ENCODE results near the gene MCF2L2.
A peak's percentile ranks its signal among the peaks of the same experiment; 100 is the strongest.
"Not testable (repeated sequence)": the region's sequence is repeated elsewhere in the genome, so short reads cannot be mapped to it uniquely, and the experiment has no call there.

Gene MCF2L2

GRCh38 chr3:183202004-183202722 is 226.3 kb downstream of the MCF2L2 start:
- no peak for DNase-seq (ENCODE audit: low read depth)

DNA sequence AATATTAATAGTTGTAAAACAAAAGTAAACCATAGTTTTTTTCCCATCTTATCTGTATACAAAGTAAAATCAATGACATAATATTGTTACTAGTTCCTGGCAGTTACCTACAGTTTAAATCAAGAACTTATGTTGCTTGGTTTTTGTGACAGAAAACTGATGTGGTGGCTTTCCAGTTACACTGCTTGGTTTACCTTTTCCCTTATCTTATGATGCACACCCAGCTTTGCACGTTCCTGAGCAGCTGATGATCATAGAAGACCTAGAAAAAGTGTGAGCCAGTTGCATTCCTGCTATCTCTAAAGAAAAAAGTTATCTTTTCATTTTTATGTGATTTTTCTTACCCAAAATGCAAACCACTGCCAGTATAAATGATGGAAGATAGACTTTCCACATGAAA is 229.5 kb downstream of the MCF2L2 start:
- no peak for DNase-seq (ENCODE audit: low read depth)

- DNase-seq (ENCODE audit: low read depth), result no peak
These were observed 230.7 kb downstream of the MCF2L2 start for GRCh38 chr3:183197734-183198133.

DNA sequence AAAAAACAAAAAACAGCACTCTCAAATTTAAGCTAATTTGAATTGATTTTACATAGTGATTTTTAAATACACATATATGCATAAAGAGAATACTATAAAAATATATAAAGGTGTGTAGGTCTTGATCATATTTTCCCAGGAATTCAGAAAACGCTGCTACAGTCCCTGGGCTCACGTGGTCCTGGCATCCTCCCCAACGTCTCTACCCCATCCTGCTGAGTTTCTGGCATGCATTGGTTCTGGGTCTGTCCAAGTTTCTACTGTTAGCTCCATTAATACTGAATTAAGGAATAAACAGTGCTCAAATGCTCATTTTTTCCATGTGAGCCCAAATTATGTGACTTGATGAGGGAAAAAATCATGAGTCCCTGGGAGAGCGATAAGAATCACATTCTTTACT is 233.2 kb downstream of the MCF2L2 start:
- DNase-seq (ENCODE audit: low read depth), result no peak

DNA sequence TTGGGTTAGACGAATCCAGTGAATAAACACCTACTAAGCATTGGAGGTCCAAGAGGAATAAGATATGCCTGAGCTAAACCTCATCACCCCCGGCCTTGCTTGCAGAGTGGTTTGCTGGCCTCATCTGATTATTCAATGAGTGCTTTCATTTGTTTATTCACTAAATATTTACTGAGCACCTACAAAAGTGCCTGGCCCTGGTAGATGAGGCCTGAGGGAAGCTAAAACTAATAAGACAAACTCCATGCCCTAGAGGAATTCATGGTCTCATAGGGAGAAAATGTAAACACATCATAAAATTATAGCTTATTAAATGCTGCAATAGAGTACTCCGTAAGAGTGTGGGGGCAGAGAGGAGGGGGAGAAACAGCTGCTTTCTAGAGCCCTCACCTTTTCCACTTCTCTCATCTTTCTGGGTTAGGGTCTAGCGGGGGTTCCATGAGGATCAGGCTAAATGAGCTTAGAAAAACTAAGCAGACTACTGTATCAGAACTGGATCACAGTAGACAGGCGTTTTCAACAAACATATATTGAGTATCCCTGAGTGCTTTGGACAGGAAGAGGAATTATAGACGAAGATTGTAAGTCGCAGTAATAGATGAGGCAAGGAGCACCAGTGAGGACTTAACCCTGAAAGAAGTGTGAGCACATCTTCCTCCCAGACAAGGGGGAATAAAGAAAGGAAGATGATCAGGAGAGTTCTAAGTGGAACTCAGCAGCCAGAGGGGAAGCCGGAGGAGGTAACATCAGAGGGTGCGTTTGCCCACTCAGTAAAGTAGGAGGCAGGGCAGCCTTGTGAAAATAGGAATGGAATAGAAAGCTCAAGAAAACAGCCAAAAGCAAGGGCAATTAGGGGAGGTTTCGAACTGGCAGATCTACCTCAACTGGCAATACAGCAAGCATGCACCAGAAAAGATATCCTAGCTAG is 234.4 kb downstream of the MCF2L2 start:
- DNase-seq (ENCODE audit: low read depth), result no peak

DNA sequence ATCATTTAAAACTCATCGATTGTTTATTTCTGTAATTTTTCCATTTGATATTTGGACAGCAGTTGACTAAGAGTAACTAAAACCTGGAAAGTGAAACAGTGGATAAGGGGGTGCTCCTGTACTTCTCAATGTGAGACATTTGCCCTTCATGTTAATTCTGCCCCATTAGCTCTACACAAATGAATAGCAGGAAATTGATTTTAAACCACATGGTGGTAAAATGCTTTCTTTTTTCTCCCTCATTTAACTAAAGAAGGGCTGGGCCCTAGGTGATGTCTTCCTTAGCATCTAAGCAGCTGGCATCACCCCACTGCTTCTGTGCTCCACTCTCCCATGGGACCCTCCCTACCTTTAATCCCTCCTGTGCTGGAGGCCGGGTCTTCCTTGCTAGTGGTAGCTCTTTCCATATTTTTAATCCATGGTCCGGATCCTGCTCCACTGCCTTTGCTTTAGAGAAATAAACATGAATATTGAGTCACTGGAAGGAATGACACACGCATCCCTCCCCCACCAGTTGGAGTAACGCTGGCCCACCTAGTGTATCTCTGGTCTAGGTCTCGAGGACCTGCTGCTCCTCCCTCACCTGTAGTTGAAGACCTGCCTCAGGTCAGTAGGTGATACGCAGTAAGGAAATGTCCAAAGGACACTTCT is 235.6 kb downstream of the MCF2L2 start:
- no peak for DNase-seq (ENCODE audit: low read depth)

DNA sequence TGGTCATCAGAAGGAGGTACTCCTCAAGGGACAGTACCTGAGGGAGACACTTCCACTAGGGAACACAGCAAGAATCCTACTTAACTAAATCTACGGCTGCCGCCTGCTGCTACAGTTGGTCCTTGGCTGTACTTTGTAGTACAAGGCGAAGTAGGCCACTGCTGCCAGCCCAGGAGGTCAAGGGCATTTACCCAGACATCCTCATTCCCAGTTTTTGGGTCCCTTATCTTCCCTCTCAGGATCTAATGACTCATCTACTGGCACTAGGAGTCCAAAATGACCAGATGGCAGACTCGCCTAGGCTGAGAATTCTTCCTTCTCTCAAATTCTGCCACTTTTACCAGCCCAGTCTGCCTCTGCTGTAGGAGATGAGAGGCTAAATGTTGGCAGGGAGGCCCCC is 238.8 kb downstream of the MCF2L2 start:
- DNase-seq (ENCODE audit: low read depth), result no peak

- peak; percentile 28 for DNase-seq (ENCODE audit: low read depth)
These were observed 239.4 kb downstream of the MCF2L2 start for GRCh38 chr3:183188895-183189462.

DNA sequence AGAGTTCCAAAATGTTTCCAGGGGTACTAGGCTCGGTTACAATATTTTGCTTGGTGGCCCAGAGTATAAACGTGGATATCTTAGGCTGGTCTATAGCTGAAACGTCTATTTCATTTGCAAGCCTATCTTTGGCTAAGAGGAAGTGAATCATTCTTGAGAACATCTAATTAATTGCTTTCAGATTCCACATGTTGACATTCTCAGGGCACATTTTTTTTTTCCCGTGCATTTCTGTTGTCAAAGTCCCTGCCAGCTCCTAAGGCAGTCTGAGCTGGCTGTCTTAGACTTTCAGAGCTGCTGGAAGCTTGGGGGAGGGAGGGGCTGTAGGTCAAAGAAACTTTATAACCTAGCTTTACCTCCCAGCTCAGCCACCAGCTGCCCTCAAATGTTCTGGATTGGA is 242.7 kb downstream of the MCF2L2 start:
- no peak for DNase-seq (ENCODE audit: low read depth)

GRCh38 chr3:183182732-183183610 is 245.4 kb downstream of the MCF2L2 start:
- no peak for DNase-seq (ENCODE audit: low read depth)

DNA sequence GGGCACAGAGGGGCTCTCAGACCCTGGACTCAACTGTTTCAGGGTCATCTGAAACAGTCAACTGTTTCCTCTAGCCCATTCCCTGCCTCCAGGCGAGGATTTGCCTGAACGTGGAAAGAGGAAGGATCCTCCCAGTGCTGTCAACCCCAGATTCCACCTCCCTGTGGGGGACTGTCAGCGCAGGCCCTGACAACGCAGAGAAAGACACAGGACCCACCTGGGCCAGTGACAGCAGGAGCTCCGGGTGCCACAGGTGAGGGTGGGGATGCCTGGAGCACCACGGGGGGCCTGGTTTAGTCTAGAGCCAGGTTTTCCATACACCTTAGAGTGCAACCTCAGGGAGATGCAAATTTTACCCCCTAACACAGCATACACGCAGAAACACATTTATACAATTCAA is 246.3 kb downstream of the MCF2L2 start:
- no peak for DNase-seq (ENCODE audit: low read depth)

- DNase-seq (ENCODE audit: low read depth), result no peak
These were observed 246.8 kb downstream of the MCF2L2 start for GRCh38 chr3:183181606-183182005.

DNA sequence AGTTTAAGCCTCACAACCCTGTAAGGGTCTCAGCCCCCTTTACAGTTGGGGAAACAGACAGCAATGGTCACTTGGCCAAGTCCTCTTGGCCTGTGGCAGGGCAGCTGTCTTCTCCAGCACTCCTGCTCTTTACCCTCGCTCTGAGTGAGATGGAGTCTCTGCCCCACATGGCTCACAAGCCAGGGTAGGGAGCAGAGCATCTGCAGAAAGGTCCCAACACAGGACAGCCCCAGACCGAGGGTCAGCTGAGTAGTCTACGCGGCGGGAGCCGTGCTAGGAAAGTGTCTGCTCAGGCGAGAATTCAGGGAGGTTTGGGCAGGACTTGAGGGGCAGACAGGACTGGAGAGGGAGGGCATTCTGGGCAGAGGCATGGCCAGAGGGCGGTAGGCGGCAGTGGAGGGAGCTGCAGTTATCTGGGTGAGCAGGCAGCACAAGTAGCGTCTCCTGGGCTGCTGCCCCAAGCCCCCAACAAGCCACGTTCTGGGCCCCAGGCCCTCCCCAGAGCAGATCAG is 247.6 kb downstream of the MCF2L2 start:
- no peak for DNase-seq (ENCODE audit: low read depth)

GRCh38 chr3:183180110-183180783 is 248.2 kb downstream of the MCF2L2 start:
- DNase-seq (ENCODE audit: low read depth), result no peak

DNA sequence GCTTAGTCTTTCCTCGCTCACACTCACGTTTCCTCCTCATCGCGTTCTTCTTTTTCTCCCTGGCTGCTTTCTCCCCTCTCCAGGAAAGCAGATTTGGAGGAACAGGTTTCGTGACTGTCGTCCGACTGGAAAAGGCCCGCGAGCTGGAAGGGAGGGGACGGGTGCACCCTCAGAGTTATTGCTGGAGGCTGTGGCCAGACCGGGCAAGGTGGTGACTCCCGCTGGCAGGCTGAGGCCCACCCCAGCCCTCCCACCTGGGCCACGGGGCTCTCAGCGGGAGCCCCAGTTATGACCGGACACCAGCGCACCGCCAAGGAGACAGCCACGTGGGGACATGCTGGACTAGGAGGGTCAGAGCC is 248.9 kb downstream of the MCF2L2 start:
- not testable (repeated sequence) for DNase-seq (ENCODE audit: low read depth)

DNA sequence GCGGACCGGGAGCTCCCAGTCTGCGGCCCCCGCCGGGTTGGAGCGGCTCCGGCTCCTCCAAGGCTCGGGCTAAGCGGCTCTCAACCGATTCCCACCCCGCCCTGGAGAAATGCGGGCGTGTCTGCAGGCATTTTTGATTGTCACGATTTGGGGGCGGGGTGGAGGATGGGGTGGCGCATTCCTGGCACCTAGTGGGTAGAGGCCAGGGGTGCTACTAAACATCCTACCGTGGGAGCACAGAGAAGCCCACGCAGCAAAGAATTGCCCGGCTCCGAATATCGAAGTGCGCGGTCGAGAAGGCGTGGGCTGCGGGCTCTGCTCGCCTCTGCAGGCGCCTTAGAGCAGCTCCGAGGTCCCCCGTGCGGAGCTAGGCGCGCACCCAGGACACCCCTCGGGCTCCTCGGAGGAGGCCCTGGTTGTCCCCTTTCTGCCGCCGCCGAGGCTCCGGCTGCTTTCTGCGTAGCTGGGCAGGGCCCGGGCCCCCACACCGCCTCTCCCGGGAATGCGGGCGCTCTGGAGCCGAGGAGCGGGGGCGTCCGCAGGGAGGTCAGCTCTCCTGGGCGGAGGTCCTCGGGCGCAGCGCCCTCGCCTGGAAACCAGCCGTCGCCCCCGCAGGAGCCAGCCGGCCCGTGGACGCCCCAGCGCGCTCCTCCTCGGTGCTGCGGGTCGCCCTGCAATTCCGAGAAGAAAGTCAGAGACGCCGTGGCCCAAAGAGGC is 249.4 kb downstream of the MCF2L2 start:
- peak; percentile 26 for DNase-seq (ENCODE audit: low read depth)

DNA sequence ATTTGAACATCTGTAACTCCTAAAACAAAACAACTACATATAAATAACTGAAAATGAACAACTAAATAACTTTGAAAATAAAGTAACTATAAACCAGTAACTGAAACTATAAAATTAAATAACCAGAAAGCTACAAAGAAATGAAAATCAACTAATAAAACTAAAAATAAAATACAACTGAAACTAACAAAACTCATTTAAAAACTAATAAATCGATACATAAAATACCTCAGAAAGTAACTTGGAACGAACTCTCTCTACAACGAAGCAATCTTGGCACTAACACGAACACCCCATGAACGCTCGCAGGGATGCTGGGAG is 249.9 kb downstream of the MCF2L2 start:
- no peak for DNase-seq (ENCODE audit: low read depth)

- DNase-seq (ENCODE audit: low read depth), result no peak
These were observed 256.3 kb downstream of the MCF2L2 start for GRCh38 chr3:183172051-183172639.

GRCh38 chr3:183167975-183168374 is 260.4 kb downstream of the MCF2L2 start:
- DNase-seq (ENCODE audit: low read depth), result not testable (repeated sequence)

- DNase-seq (ENCODE audit: low read depth), result no peak
These were observed 264.9 kb downstream of the MCF2L2 start for GRCh38 chr3:183163563-183163962.
